SK-N-SH (cell line): ENCODE data around the gene TXNDC2.

Source experiments
- CHD2 ChIP-seq: fragments of 150-350 bp; IDR thresholded peaks from 2 replicates; pipeline ENCODE4 v1.6.1; 2018; ENCODE audit warnings: low read length; ENCODE audit not compliant: partially characterized antibody
- CTCF ChIP-seq: fragments of 200-600 bp; sonication (generic); IDR thresholded peaks from 2 replicates; pipeline ENCODE4 v1.6.1; 2017; ENCODE audit warnings: antibody characterized with exemption, mild to moderate bottlenecking, moderate library complexity
- EP300 ChIP-seq, 2 experiments: IDR thresholded peaks; 2 replicates each; pipeline versions ENCODE4 v1.4.0 to v1.6.1; 2012; ENCODE audit warnings: borderline replicate concordance in 1 of 2, low read depth in 1 of 2, low read length in 1 of 2
- EZH2phosphoT487 ChIP-seq: fragments of 200-600 bp; sonication (generic); IDR thresholded peaks from 2 replicates; pipeline ENCODE4 v1.6.1; 2017; ENCODE audit warnings: low read depth, mixed run types, mild to moderate bottlenecking, antibody characterized with exemption, moderate library complexity, borderline replicate concordance
- GABPA ChIP-seq: IDR thresholded peaks from 2 replicates; pipeline ENCODE4 v1.4.0; 2012; ENCODE audit warnings: low read depth, mild to moderate bottlenecking
- MXI1 ChIP-seq: IDR thresholded peaks from 2 replicates; pipeline ENCODE4 v1.6.1; 2012; ENCODE audit warnings: mild to moderate bottlenecking, low read depth, low read length, improper control_type of control experiment
- RCOR1 ChIP-seq: fragments of 150-350 bp; IDR thresholded peaks from 2 replicates; pipeline ENCODE4 v1.6.1; 2017; ENCODE audit warnings: antibody characterized with exemption, low read length
- REST ChIP-seq: IDR thresholded peaks from 2 replicates; pipeline ENCODE4 v1.6.1; 2012; ENCODE audit warnings: mild to moderate bottlenecking, low read depth, low read length, moderate library complexity
- SIN3A ChIP-seq: IDR thresholded peaks from 2 replicates; pipeline ENCODE4 v1.6.1; 2012; ENCODE audit warnings: low read depth, mild to moderate bottlenecking, low read length, moderate library complexity, borderline replicate concordance
- SMC3 ChIP-seq: IDR thresholded peaks from 2 replicates; pipeline ENCODE4 v1.6.1; 2012; ENCODE audit warnings: low read depth, low read length, improper control_type of control experiment
- TAF1 ChIP-seq: IDR thresholded peaks from 2 replicates; pipeline ENCODE4 v1.6.1; 2012; ENCODE audit warnings: low read depth, mild to moderate bottlenecking, low read length, moderate library complexity, borderline replicate concordance
- USF2 ChIP-seq: fragments of 150-350 bp; IDR thresholded peaks from 2 replicates; pipeline ENCODE4 v1.6.1; 2017; ENCODE audit warnings: antibody characterized with exemption, low read length, low read depth, borderline replicate concordance
- YY1 ChIP-seq: IDR thresholded peaks from 2 replicates; pipeline ENCODE4 v1.4.0; 2012; ENCODE audit warnings: low read depth, mild to moderate bottlenecking
- ZBTB33 ChIP-seq: IDR thresholded peaks from 2 replicates; pipeline ENCODE4 v1.4.0; 2012; ENCODE audit warnings: low read depth, borderline replicate concordance

GRCh38 chr18:9878783-9879242 lies 7.0 kb upstream of the TXNDC2 start:
- TF ChIP-seq CTCF (no peak), SMC3 (no peak), YY1 (no peak), EP300 (IDR thresholded peaks at IDR 0.05; ENCODE audit: borderline replicate concordance in 1 of 2, low read depth in 1 of 2, low read length in 1 of 2) (no peak), MXI1 (no peak), TAF1 (no peak), CHD2 (no peak), REST (no peak), EZH2phosphoT487 (no peak), USF2 (no peak), RCOR1 (no peak), ZBTB33 (no peak), SIN3A (no peak), GABPA (no peak)
